HG02938 (cell line): ENCODE results near the gene RGS9.

Source experiments
- ATAC-seq: cut with Tn5 transposase; IDR thresholded peaks from one replicate; pipeline ENCODE4 v1.9.1; 2021; ENCODE audit warnings: mild to moderate bottlenecking, moderate library complexity; ENCODE audit not compliant: unreplicated experiment

Gene RGS9

DNA sequence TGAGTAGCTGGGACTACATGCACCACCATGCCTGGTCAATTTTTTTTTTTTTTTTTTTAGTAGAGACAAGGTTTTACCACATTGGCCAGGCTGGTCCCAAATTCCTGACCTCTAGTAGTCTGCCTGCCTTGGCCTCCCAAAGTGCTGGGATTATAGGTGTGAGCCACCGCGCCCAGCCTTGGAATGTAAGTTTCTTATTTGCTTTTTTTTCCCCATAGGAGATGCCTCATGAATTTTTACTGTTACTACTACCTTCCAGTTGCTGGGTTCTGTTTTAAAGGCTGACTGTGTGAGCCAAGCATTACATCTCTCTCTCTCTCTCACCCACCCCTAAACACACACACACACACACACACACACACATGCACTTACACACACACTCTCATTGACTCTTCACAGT is 112.6 kb downstream of the RGS9 start:
- ATAC-seq = no peak

DNA sequence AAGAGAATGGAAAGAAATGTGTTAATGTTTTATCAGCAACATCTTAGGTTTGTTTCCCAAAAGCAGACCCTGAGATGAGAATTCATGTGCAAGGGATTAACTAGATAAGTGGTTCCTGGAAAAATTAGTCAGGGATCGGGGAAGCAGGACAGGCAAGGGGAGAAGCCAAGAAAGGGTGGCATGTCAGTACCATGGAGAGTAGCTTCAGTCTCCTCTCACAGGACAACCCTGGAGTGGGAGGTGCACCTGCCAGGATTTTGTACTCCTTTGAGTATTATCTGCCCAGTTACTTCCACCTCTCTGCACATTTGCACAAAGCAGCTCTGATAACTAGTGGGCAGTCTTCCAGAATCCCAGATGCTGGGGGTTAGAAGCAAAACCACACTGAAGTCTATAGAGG is 117.0 kb downstream of the RGS9 start:
- ATAC-seq = no peak

DNA sequence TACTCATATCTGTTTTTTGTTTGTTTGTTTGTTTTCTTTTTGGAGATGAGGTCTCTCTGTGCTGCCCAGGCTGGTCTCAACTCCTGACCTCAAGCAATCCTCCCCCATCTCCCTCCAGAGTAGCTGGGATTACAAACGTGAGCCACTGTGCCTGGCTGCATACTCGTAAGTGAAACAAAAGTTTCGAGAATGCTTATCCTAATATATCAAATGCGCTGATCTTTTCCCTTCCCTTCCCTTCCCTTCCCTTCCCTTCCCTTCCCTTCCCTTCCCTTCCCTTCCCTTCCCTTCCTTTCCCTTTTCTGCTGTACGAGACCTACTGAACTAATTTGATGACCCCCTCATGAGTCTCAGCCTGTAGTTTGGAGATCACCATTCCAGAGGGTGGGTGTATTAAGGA is 122.1 kb downstream of the RGS9 start:
- ATAC-seq = no peak

DNA sequence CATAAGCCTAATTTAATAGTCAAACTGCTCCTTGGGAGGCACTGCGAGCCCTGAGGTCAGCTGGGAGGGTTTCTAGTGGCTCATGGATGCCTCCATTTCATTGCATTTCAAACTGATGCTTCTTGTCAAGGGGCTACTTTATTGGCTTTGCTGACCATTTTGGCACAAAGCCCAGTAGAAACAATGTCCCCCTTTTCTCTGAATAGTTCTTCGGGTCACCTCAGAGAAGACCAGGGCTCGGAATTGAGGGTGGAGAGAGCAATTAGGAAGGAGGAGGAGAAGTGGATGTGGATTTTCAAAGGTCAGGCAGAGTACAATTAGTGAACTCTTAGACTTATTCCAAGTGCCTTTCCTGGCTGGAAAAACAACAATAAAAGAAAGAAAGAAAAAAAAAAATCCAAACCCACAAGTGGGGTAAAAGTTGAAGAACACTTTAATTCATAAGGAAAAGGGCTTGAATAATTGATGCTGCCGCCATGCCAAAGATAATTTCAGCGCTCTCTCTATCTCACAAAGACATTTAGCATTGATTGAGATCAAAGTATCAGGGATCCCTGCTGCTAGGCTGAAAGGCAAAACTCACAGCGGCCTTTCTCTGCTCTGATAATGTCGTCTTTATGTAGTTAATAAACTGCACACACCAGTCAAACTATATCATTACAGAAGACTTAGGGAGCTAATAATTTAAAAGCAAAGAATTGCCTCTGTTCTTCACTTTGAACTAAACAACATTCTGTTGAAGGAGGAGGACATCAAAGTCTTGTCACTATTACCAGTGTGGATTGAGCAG is 122.7 kb downstream of the RGS9 start:
- no peak for ATAC-seq

DNA sequence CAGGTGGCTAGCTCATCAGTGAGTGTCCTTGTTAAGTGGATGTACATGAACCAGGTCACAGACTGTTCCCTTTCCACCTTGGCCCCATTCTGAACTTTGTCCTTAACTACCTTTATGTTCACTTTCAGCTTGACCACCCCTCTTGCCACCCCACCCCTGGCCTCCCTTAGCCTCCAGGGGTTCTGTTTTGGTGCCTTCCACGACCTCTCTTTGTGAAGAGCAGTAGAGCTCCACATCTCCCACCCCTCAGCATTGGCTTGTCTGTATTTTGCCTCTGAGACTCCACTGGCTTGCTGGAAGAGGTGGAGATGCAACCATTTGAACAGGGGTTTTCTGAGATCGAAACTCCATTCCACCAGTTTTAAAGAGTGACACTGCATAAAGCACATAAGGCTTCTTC is 123.5 kb downstream of the RGS9 start:
- no peak for ATAC-seq

DNA sequence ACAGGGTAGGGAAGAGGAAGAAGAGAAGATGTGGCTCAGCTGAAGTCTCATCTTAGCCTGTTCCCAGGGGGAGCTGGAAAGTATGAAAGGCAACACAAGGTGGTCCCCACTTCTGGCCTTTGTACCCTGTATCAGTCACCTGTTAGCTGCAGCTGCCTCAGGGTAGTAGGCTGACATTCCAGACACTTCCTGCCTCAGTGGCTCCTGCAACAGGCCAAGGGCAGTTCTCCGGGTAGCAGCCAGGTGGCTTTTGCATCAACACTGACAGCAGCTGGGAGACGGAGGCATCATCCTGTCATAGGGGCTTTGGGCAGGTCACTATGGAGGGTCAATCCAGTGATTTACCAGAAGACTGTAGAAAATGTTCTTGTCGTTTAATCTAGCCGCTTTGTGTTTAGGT is 124.0 kb downstream of the RGS9 start:
- ATAC-seq = no peak

DNA sequence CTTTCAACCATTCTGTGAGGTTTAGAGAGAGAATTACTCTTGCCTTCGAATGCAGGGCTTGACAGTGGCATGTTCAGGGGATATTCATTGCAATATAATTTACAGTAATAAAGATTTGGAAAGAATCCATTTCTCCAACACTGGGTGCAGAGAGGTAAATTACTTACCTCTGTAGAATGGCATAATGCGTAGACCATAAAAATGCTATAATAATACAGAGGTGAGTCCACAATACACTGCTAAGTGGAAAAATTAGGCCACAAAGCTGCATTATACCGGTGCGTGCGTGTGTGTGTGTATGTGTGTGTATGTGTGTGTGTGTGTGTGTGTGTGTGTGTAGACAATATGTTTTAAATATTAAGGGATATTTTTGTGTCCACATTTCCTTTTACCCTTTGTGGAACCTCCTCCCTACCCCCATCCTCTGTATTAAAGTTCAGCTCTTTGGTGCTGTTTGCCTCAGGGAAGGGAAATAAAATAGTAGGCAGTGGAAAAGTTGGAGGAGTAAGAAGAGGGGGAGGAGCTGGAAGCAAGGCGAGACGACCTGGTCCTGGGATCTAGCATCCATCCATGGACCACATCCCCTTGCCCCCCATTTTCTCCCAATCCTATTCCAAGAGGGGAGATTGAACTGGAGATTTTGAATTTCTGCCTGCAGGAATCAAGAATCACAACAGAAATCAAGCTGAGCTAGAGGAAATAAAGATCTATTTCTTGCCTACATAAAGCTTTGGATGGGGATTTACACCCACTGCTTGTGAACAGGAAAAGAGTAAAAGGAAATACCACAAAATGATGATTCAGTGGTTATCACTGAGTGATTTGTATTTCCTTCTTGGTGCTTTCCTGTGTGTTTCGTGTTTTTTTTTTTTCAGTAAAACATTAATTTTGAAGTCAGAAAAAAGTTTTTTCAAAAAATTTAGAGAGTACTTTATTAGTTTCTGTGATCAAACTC is 124.8 kb downstream of the RGS9 start:
- ATAC-seq = no peak

DNA sequence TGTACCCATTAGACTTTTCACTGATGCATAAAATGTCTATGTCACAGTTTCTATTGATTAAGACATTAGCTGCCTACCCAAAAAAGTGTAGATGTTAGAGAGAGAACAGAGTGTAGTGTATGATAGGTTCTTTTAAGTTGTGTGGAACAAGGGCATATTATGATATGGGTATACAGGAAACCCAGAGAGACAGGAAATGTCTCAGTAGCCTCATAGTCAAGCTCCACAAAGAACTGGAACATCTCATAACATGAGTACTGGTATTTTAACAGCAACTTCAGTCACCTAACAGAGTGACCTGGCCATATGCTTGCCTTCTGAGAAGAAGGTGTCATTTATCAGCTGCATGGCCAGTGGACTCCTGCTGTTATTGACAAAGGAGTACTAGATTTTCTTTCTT is 128.1 kb downstream of the RGS9 start:
- ATAC-seq = no peak

DNA sequence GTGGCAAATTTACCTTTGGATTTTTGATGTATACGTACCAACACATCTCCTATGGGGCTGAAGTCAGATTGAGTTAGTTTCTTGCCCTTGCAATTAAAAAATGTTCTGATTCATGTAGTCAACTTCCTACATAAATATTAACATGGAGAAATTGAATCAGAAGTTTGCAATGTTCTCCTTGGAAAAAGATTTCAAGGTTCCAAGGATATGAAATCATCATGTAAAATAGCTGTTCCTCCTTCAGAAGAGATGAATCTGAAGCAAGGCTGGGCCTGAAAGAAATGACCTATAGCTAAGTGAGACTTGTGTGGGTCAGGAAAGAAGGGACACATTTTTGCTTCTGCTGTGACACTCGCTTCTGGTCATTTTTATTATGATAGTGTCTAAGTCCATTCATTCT is 131.7 kb downstream of the RGS9 start:
- ATAC-seq = no peak

DNA sequence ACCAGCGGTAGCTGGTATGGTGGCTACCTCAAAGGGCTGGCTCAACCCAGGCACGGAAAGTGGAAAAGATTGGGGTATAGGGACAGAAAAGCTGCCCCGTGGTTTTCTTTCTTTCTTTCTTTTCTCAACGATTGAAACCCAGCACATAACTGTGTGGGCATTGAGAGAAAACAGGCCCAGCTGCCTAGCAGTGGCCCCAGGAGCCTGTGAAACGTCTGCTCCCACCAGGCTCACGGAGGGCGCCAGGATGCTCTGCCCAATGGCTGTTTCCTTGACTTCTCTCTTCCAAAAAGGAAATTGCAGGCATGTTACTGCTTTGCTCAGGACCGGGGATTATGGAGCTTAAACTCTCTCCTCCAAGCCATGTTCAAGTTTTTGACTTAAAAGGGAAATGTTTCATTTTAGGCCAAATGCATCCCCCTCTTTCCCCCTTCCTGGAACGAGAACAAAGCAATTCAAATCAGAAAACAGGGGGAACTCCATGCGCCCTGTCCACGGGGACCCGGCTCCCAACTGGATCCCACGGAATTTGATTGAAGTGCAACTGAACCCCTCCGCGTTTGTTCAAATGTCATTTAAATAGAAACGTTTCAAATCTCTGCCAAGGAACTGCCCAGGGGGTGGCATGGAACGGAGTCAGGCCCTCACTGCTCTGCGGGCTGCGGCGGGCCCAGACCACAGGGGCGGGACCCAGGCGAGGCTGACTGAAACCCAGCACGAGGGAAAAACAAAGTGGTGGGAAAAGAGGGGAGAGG is 133.5 kb downstream of the RGS9 start:
- ATAC-seq = no peak

DNA sequence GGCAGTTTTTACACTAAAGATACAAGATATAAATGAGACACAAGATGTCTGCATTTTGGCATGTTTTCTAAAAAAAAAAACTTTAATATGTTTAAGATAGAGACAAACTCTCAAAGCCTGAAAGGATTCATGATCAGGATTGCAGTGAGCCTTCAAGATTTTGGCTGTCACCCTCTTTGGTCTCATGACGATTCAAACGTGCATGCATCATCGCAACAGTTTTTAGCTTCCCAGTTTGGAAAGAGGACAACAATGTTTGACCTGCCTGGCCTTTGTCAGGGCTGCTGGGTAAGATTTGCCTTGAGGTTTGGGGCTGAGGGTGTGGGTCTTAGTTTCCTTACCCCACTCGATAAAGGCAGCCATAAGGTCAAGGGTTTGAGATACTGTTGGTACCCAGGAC is 134.1 kb downstream of the RGS9 start:
- no peak for ATAC-seq
